HEK293 (cell line): ENCODE data around the gene CARMIL3.

Source experiments
- MYNN ChIP-seq: fragments of 450-650 bp; formaldehyde crosslinking; IDR thresholded peaks from 2 replicates; pipeline ENCODE4 v1.5.1; 2016; ENCODE audit warnings: missing biosample characterization, missing genetic modification characterization, borderline replicate concordance
- ZNF133 ChIP-seq: fragments of 450-650 bp; formaldehyde crosslinking; IDR thresholded peaks from 2 replicates; pipeline ENCODE4 v1.5.1; 2016; ENCODE audit warnings: missing biosample characterization, missing genetic modification characterization
- ZNF24 ChIP-seq: fragments of 450-650 bp; formaldehyde crosslinking; IDR thresholded peaks from 2 replicates; pipeline ENCODE4 v1.5.1; 2016; ENCODE audit warnings: missing biosample characterization, missing genetic modification characterization
- TF ChIP-seq, protein P1 (sequence below): fragments of 450-650 bp; formaldehyde crosslinking; IDR thresholded peaks from 2 replicates; pipeline ENCODE4 v1.5.1; 2016; ENCODE audit warnings: missing biosample characterization, missing genetic modification characterization
- TF ChIP-seq, protein P2 (sequence below): fragments of 450-650 bp; formaldehyde crosslinking; IDR thresholded peaks from 2 replicates; pipeline ENCODE4 v1.5.1; 2016; ENCODE audit warnings: missing biosample characterization, missing genetic modification characterization
- TF ChIP-seq, protein P3 (sequence below): fragments of 450-650 bp; formaldehyde crosslinking; IDR thresholded peaks from 2 replicates; pipeline ENCODE4 v1.5.0; 2017; ENCODE audit warnings: missing biosample characterization, missing genetic modification characterization, borderline replicate concordance
- TF ChIP-seq, protein P4 (sequence below): fragments of 450-650 bp; formaldehyde crosslinking; IDR thresholded peaks from 2 replicates; pipeline ENCODE4 v1.5.1; 2016; ENCODE audit warnings: missing biosample characterization, missing genetic modification characterization

DNA sequence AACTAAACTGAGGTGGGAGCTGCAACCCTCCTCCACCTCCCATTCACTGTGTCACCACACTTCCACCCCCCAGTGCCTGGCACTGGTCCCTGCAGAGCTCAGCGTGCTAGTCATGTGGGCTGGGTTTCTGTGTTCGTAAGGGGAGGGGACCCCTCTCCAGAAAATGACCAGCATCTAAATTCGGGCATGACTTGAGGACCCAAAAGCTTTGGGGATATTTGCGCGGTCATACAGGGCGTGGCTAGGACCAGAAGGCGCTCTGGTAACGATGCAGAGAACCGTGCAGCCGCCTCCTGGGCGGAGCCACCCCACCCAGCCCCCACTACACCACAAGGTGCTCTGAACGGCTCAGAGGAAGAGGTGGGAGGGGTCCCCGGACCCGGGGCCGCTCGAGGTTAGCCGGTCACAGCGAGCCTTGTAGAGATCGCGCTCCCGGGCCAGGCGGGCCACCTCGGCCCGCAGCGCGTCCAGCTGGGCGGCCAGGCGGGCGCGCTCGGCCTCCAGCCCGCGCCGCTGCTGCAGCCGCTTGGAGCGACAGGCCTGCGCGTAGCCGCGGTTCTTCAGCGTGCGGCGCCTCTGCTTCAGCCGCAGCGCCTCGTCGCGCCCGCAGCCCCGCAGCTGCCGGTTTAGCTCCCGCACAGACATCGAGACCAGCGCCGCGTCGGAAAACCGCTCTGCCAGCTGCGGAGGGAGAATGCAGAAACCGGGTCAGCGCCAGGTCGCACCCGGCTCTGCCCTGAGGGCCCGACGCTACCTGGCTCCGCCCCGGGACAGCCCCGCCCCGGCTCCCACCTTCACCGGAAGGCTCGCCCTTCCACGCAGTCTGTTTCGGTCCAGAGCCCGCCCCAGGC lies 29.3 kb downstream of the CARMIL3 start:
- TF ChIP-seq, protein P1, sequence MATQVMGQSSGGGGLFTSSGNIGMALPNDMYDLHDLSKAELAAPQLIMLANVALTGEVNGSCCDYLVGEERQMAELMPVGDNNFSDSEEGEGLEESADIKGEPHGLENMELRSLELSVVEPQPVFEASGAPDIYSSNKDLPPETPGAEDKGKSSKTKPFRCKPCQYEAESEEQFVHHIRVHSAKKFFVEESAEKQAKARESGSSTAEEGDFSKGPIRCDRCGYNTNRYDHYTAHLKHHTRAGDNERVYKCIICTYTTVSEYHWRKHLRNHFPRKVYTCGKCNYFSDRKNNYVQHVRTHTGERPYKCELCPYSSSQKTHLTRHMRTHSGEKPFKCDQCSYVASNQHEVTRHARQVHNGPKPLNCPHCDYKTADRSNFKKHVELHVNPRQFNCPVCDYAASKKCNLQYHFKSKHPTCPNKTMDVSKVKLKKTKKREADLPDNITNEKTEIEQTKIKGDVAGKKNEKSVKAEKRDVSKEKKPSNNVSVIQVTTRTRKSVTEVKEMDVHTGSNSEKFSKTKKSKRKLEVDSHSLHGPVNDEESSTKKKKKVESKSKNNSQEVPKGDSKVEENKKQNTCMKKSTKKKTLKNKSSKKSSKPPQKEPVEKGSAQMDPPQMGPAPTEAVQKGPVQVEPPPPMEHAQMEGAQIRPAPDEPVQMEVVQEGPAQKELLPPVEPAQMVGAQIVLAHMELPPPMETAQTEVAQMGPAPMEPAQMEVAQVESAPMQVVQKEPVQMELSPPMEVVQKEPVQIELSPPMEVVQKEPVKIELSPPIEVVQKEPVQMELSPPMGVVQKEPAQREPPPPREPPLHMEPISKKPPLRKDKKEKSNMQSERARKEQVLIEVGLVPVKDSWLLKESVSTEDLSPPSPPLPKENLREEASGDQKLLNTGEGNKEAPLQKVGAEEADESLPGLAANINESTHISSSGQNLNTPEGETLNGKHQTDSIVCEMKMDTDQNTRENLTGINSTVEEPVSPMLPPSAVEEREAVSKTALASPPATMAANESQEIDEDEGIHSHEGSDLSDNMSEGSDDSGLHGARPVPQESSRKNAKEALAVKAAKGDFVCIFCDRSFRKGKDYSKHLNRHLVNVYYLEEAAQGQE (tag by site-specific recombination): no peak
- TF ChIP-seq, protein P2, sequence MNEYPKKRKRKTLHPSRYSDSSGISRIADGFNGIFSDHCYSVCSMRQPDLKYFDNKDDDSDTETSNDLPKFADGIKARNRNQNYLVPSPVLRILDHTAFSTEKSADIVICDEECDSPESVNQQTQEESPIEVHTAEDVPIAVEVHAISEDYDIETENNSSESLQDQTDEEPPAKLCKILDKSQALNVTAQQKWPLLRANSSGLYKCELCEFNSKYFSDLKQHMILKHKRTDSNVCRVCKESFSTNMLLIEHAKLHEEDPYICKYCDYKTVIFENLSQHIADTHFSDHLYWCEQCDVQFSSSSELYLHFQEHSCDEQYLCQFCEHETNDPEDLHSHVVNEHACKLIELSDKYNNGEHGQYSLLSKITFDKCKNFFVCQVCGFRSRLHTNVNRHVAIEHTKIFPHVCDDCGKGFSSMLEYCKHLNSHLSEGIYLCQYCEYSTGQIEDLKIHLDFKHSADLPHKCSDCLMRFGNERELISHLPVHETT (tag by site-specific recombination): no peak
- TF ChIP-seq MYNN (tag by site-specific recombination) (no peak), ZNF24 (tag by site-specific recombination) (no peak), ZNF133 (tag by site-specific recombination) (no peak)
- TF ChIP-seq, protein P3, sequence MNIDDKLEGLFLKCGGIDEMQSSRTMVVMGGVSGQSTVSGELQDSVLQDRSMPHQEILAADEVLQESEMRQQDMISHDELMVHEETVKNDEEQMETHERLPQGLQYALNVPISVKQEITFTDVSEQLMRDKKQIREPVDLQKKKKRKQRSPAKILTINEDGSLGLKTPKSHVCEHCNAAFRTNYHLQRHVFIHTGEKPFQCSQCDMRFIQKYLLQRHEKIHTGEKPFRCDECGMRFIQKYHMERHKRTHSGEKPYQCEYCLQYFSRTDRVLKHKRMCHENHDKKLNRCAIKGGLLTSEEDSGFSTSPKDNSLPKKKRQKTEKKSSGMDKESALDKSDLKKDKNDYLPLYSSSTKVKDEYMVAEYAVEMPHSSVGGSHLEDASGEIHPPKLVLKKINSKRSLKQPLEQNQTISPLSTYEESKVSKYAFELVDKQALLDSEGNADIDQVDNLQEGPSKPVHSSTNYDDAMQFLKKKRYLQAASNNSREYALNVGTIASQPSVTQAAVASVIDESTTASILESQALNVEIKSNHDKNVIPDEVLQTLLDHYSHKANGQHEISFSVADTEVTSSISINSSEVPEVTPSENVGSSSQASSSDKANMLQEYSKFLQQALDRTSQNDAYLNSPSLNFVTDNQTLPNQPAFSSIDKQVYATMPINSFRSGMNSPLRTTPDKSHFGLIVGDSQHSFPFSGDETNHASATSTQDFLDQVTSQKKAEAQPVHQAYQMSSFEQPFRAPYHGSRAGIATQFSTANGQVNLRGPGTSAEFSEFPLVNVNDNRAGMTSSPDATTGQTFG (tag by site-specific recombination): no peak
- TF ChIP-seq, protein P4, sequence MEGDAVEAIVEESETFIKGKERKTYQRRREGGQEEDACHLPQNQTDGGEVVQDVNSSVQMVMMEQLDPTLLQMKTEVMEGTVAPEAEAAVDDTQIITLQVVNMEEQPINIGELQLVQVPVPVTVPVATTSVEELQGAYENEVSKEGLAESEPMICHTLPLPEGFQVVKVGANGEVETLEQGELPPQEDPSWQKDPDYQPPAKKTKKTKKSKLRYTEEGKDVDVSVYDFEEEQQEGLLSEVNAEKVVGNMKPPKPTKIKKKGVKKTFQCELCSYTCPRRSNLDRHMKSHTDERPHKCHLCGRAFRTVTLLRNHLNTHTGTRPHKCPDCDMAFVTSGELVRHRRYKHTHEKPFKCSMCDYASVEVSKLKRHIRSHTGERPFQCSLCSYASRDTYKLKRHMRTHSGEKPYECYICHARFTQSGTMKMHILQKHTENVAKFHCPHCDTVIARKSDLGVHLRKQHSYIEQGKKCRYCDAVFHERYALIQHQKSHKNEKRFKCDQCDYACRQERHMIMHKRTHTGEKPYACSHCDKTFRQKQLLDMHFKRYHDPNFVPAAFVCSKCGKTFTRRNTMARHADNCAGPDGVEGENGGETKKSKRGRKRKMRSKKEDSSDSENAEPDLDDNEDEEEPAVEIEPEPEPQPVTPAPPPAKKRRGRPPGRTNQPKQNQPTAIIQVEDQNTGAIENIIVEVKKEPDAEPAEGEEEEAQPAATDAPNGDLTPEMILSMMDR (tag by site-specific recombination): no peak
